Measurements from ENCODE around the gene PLEKHG1. TPM values are rescaled to one million over a fixed set of nuclear protein-coding genes. Genes with fewer than 3 reads are reported as not detected.

Gene PLEKHG1
- polyA plus RNA-seq, 1 donor (not counting 4 experiments of a cell fraction or from before 2014, with no cell fraction given): 3.8 TPM

GRCh38 chr6:150557043-150557599, 42.6 kb upstream of the PLEKHG1 start:
- FAIRE-seq: no peak
- TF ChIP-seq CTCF (optimal IDR thresholded peaks at IDR 0.05 in 1 of 3, IDR thresholded peaks at IDR 0.05 in 1 of 3, conservative IDR thresholded peaks at IDR 0.05 in 1 of 3; ENCODE audit: extremely low read depth in 1 of 3, insufficient read depth in 2 of 3, low read length in 3 of 3) (no peak), EZH2 (IDR thresholded peaks at IDR 0.05; ENCODE audit: low read length) (no peak)
- H3K36me3 ChIP-seq (ENCODE audit: control insufficient read depth in 2 of 2, extremely low read depth in 1 of 2, insufficient read depth in 2 of 2, low read length in 2 of 2): no peaks in the 10 kb centered on the region
- H3K4me3 ChIP-seq (ENCODE audit: control insufficient read depth in 2 of 3, extremely low read depth in 1 of 3, insufficient read depth in 2 of 3, low read depth in 1 of 3, low read length in 3 of 3): no peak overlapping the region
- H4K20me1 ChIP-seq (ENCODE audit: control insufficient read depth, extremely low read depth, insufficient read depth, low read length): no peaks in the 10 kb centered on the region
- no peak overlapping the region for H3K4me2 ChIP-seq (ENCODE audit: control insufficient read depth, extremely low read depth, insufficient read depth, low read depth, low read length)
- H3K79me2 ChIP-seq (ENCODE audit: control insufficient read depth, insufficient read depth, low read length): no peaks in the 10 kb centered on the region
- H2AFZ ChIP-seq (ENCODE audit: control insufficient read depth, low read length): no peak overlapping the region
- H3K9me1 ChIP-seq (ENCODE audit: control insufficient read depth, extremely low read depth, insufficient read depth, low read length): no peaks in the 10 kb centered on the region
- H3K9ac ChIP-seq (ENCODE audit: control insufficient read depth, extremely low read depth, insufficient read depth, low read length): no peak overlapping the region
- no peaks in the 10 kb centered on the region for H3K4me1 ChIP-seq (ENCODE audit: control insufficient read depth, extremely low read depth, insufficient read depth, low read length)
- no peaks in the 10 kb centered on the region for H3K27me3 ChIP-seq (ENCODE audit: control insufficient read depth, extremely low read depth, insufficient read depth, low read length)
- dilution Hi-C loops (cut with MboI; ENCODE audit: extremely low pct_ligation_motif_present, low sequenced_read_pairs): no loop called here
- DNase-seq (ENCODE audit: low read depth, low spot score): no peak
- no peaks in the 10 kb centered on the region for H3K9me3 ChIP-seq (ENCODE audit: control insufficient read depth, low read depth, low read length)
- no peak overlapping the region for H3K27ac ChIP-seq (ENCODE audit: control insufficient read depth, insufficient read depth, low read length)

- Histone ChIP-seq H3K4me1 (ENCODE audit: control insufficient read depth, extremely low read depth, insufficient read depth, low read length) (no peaks in the 10 kb centered on the region), H3K4me2 (ENCODE audit: control insufficient read depth, extremely low read depth, insufficient read depth, low read depth, low read length) (no peak overlapping the region), H3K4me3 (ENCODE audit: control insufficient read depth in 2 of 3, extremely low read depth in 1 of 3, insufficient read depth in 2 of 3, low read depth in 1 of 3, low read length in 3 of 3) (no peak overlapping the region), H3K36me3 (ENCODE audit: control insufficient read depth in 2 of 2, extremely low read depth in 1 of 2, insufficient read depth in 2 of 2, low read length in 2 of 2) (no peaks in the 10 kb centered on the region), H3K79me2 (ENCODE audit: control insufficient read depth, insufficient read depth, low read length) (no peaks in the 10 kb centered on the region), H3K9me1 (ENCODE audit: control insufficient read depth, extremely low read depth, insufficient read depth, low read length) (no peaks in the 10 kb centered on the region), H3K27ac (ENCODE audit: control insufficient read depth, insufficient read depth, low read length) (no peak overlapping the region), H3K9ac (ENCODE audit: control insufficient read depth, extremely low read depth, insufficient read depth, low read length) (no peak overlapping the region), H2AFZ (ENCODE audit: control insufficient read depth, low read length) (no peak overlapping the region), H3K9me3 (ENCODE audit: control insufficient read depth, low read depth, low read length) (no peaks in the 10 kb centered on the region), H4K20me1 (ENCODE audit: control insufficient read depth, extremely low read depth, insufficient read depth, low read length) (no peaks in the 10 kb centered on the region), H3K27me3 (ENCODE audit: control insufficient read depth, extremely low read depth, insufficient read depth, low read length) (no peaks in the 10 kb centered on the region)
- TF ChIP-seq CTCF (optimal IDR thresholded peaks at IDR 0.05 in 1 of 3, IDR thresholded peaks at IDR 0.05 in 1 of 3, conservative IDR thresholded peaks at IDR 0.05 in 1 of 3; ENCODE audit: extremely low read depth in 1 of 3, insufficient read depth in 2 of 3, low read length in 3 of 3): no peak
- no peak for TF ChIP-seq EZH2 (IDR thresholded peaks at IDR 0.05; ENCODE audit: low read length)
- dilution Hi-C loops (cut with MboI; ENCODE audit: extremely low pct_ligation_motif_present, low sequenced_read_pairs): no loop called here
- DNase-seq (ENCODE audit: low read depth, low spot score): no peak
- FAIRE-seq: peak; percentile 48
Measured at GRCh38 chr6:150560004-150560883, 39.4 kb upstream of the PLEKHG1 start.

All from keratinocyte (primary cell).